ENCODE results near the gene GNRHR. TPM values are rescaled to one million over a fixed set of nuclear protein-coding genes. Genes with fewer than 3 reads are reported as not detected.

Gene GNRHR
- total and polyA plus RNA-seq, 2 donors (not counting 1 experiment from before 2014, with no cell fraction given): not detected

- Histone ChIP-seq H3K4me3 (replicated peaks in 1 of 4; ENCODE audit: control extremely low read depth in 1 of 4, insufficient read depth in 1 of 4, low read depth in 3 of 4, low read length in 4 of 4) (no peak overlapping the region), H3K9me3 (ENCODE audit: control insufficient read depth, insufficient read depth, low read depth, low read length) (no peaks in the 10 kb centered on the region), H3K4me1 (ENCODE audit: control insufficient read depth, extremely low read depth, insufficient read depth, low read length) (no peaks in the 10 kb centered on the region), H3K79me2 (ENCODE audit: control insufficient read depth, insufficient read depth, low read length) (no peaks in the 10 kb centered on the region), H3K27me3 (ENCODE audit: control insufficient read depth, insufficient read depth, low read length) (no peaks in the 10 kb centered on the region), H4K20me1 (ENCODE audit: control insufficient read depth, extremely low read depth, insufficient read depth, low read length) (no peaks in the 10 kb centered on the region), H3K27ac (ENCODE audit: insufficient read depth, low read length) (no peak overlapping the region), H3K4me2 (ENCODE audit: extremely low read depth, insufficient read depth, low read length) (no peak overlapping the region), H2AFZ (ENCODE audit: low read length) (no peak overlapping the region), H3K36me3 (ENCODE audit: control insufficient read depth, insufficient read depth, low read length) (no peaks in the 10 kb centered on the region), H3K9ac (ENCODE audit: insufficient read depth, low read length) (no peak overlapping the region)
- no peak for DNase-seq (ENCODE audit: low read depth in 2 of 2)
- TF ChIP-seq EZH2 (IDR thresholded peaks at IDR 0.05; ENCODE audit: low read length, missing control alignments): no peak
- no peak for TF ChIP-seq CTCF (conservative IDR thresholded peaks at IDR 0.05 in 1 of 2, IDR thresholded peaks at IDR 0.05 in 1 of 2; ENCODE audit: low read depth in 1 of 2, low read length in 2 of 2)
Measured at GRCh38 chr4:67719953-67720617, 34.1 kb downstream of the GNRHR start.

GRCh38 chr4:67718848-67719247, 35.3 kb downstream of the GNRHR start:
- no peak overlapping the region for H3K4me2 ChIP-seq (ENCODE audit: extremely low read depth, insufficient read depth, low read length)
- H3K27ac ChIP-seq (ENCODE audit: insufficient read depth, low read length): no peak overlapping the region
- H3K9me3 ChIP-seq (ENCODE audit: control insufficient read depth, insufficient read depth, low read depth, low read length): no peaks in the 10 kb centered on the region
- no peak overlapping the region for H2AFZ ChIP-seq (ENCODE audit: low read length)
- H4K20me1 ChIP-seq (ENCODE audit: control insufficient read depth, extremely low read depth, insufficient read depth, low read length): no peaks in the 10 kb centered on the region
- no peak overlapping the region for H3K4me3 ChIP-seq (replicated peaks in 1 of 4; ENCODE audit: control extremely low read depth in 1 of 4, insufficient read depth in 1 of 4, low read depth in 3 of 4, low read length in 4 of 4)
- no peak for DNase-seq (ENCODE audit: low read depth in 2 of 2)
- no peak overlapping the region for H3K9ac ChIP-seq (ENCODE audit: insufficient read depth, low read length)
- H3K27me3 ChIP-seq (ENCODE audit: control insufficient read depth, insufficient read depth, low read length): no peaks in the 10 kb centered on the region
- H3K79me2 ChIP-seq (ENCODE audit: control insufficient read depth, insufficient read depth, low read length): no peaks in the 10 kb centered on the region
- H3K36me3 ChIP-seq (ENCODE audit: control insufficient read depth, insufficient read depth, low read length): no peaks in the 10 kb centered on the region
- TF ChIP-seq CTCF (conservative IDR thresholded peaks at IDR 0.05 in 1 of 2, IDR thresholded peaks at IDR 0.05 in 1 of 2; ENCODE audit: low read depth in 1 of 2, low read length in 2 of 2) (no peak), EZH2 (IDR thresholded peaks at IDR 0.05; ENCODE audit: low read length, missing control alignments) (no peak)
- H3K4me1 ChIP-seq (ENCODE audit: control insufficient read depth, extremely low read depth, insufficient read depth, low read length): peaks cover 3% of the 10 kb centered on the region

- no peak overlapping the region for H3K27ac ChIP-seq (ENCODE audit: insufficient read depth, low read length)
- H3K27me3 ChIP-seq (ENCODE audit: control insufficient read depth, insufficient read depth, low read length): no peaks in the 10 kb centered on the region
- peaks cover 3% of the 10 kb centered on the region for H3K4me1 ChIP-seq (ENCODE audit: control insufficient read depth, extremely low read depth, insufficient read depth, low read length)
- no peaks in the 10 kb centered on the region for H4K20me1 ChIP-seq (ENCODE audit: control insufficient read depth, extremely low read depth, insufficient read depth, low read length)
- no peak overlapping the region for H3K9ac ChIP-seq (ENCODE audit: insufficient read depth, low read length)
- no peak for DNase-seq (ENCODE audit: low read depth in 2 of 2)
- no peak overlapping the region for H3K4me3 ChIP-seq (replicated peaks in 1 of 4; ENCODE audit: control extremely low read depth in 1 of 4, insufficient read depth in 1 of 4, low read depth in 3 of 4, low read length in 4 of 4)
- no peak overlapping the region for H2AFZ ChIP-seq (ENCODE audit: low read length)
- no peak for TF ChIP-seq EZH2 (IDR thresholded peaks at IDR 0.05; ENCODE audit: low read length, missing control alignments)
- TF ChIP-seq CTCF (conservative IDR thresholded peaks at IDR 0.05 in 1 of 2, IDR thresholded peaks at IDR 0.05 in 1 of 2; ENCODE audit: low read depth in 1 of 2, low read length in 2 of 2): no peak
- no peaks in the 10 kb centered on the region for H3K9me3 ChIP-seq (ENCODE audit: control insufficient read depth, insufficient read depth, low read depth, low read length)
- H3K4me2 ChIP-seq (ENCODE audit: extremely low read depth, insufficient read depth, low read length): no peak overlapping the region
- H3K79me2 ChIP-seq (ENCODE audit: control insufficient read depth, insufficient read depth, low read length): no peaks in the 10 kb centered on the region
- H3K36me3 ChIP-seq (ENCODE audit: control insufficient read depth, insufficient read depth, low read length): no peaks in the 10 kb centered on the region
Measured at GRCh38 chr4:67717586-67717985, 36.6 kb downstream of the GNRHR start.

Measured in fibroblast of lung (primary cell).